Inferior parietal cortex (tissue), 1 donor: ENCODE measurements around the gene CNTN5.

Experiments
- DNase-seq: peaks from one replicate; pipeline ENCODE4 v3.0.0-alpha.2; 2016; ENCODE audit errors: extremely low spot score

Gene CNTN5

DNA sequence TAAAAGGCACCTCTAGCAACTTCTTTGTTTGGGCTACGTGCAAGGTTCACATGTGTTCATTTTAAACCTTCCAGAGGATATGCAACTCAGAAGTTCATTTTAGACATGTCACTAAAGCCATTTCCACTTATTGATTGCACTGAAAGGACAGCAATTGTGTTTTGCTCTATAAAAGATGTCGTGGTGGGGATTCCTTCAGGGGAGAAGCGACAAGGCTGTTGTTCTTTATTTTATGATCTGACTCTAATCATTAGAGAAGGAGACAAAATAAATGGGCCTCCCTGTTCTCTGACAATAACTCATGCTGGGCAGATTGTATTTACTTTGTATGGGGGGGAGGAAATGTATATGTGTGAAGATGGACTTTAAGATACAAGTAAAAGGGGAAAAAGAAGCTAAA, 1296.2 kb downstream of the CNTN5 start:
- no peak for DNase-seq

DNA sequence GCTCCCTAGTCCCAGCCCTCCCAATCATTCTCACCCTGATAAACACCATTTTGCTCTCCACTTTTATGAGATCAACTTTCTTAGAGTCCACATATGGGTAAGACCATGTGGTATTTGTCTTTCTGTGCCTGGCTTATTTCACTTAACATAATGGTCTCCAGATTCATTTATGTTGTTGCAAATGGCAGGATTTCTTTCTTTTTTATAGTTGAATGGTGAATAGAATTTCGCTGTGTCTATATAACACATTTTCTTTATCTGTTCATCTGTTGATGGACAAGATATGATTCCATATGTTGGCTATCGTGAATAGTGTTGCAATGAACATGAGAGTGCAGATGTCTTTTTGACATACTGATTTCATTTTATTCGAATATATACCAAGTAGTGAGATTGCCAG, 1298.9 kb downstream of the CNTN5 start:
- no peak for DNase-seq

DNA sequence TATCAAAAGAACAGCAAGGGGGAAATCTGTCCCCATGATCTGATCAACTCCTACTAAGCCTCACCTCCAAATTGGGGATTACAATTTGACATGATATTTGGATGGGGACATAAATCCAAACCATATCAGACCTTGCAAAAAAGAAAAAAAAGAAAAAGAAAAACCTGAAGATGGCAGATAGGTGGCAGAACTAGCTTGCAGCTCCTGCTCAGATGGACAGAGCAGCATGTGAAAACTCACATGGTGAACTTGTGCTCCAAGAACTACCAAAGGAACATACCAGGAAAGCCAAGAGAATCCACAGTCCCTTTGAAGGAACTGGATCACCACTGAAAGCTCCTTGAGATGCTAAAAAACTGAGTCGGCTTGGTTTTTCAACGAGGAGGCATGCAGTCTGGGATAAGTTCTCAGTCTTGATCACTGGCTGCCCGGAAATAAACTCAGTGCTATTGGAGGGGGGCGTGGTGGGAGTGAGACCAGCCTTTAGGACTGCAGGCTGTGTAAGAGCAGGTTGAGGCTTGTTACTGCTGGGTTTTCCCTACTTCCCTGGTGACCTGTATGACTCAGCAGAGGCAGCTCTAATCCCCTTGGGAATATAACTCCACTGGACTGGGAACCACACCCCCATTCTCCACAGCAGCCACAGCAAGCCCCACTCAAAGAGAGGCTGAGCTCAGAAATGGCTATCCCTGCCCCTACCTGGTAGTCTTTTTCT, 1308.0 kb downstream of the CNTN5 start:
- DNase-seq = no peak

- DNase-seq = no peak
Measured at GRCh38 chr11:100329352-100329751, 1308.6 kb downstream of the CNTN5 start.

- DNase-seq = no peak
Measured at GRCh38 chr11:100336873-100337272, 1316.1 kb downstream of the CNTN5 start.

GRCh38 chr11:100338144-100338840, 1317.5 kb downstream of the CNTN5 start:
- no peak for DNase-seq

- DNase-seq = no peak
Measured at GRCh38 chr11:100340466-100341319, 1319.9 kb downstream of the CNTN5 start.

DNA sequence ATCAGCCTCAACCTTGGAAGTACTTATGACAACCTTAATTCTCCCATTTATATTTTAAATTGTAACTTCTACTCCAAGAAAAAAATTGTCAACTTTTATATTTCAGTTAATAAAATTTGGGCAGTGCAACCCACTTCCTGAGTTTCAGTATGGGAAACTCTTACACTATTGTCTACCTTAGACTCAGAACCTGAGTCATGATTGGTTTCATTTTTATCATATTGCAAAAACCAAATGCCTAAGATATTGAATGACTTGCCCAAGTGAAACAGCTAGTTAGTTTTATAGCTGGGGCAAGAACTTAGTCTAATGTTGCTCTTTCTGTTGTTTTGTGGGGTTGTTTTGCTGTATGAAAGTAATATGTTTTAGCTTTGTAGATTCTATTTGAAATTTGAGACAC, 1332.3 kb downstream of the CNTN5 start:
- no peak for DNase-seq

- no peak for DNase-seq
Measured at GRCh38 chr11:100354736-100355135, 1334.0 kb downstream of the CNTN5 start.

- DNase-seq = no peak
Measured at GRCh38 chr11:100356035-100356434, 1335.3 kb downstream of the CNTN5 start.

- no peak for DNase-seq
Measured at GRCh38 chr11:100359281-100359680, 1338.5 kb downstream of the CNTN5 start.

DNA sequence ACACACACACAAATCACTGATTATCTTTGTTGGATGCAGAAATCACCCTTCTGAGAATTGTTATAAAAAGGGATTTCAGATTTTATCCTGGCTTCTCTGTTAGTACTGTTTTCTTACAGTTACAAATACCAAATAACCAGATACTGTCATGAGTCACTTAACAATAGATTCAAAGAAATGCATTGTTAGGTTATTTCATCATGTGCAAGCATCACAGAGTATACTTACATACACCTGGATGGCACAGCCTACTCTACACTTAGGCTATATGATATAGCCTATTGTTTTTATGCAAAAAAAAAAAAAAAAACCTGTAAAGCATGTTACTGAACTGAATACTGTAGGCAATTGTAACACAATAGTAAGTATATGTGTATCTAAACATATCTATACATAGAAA, 1347.1 kb downstream of the CNTN5 start:
- DNase-seq = no peak

DNA sequence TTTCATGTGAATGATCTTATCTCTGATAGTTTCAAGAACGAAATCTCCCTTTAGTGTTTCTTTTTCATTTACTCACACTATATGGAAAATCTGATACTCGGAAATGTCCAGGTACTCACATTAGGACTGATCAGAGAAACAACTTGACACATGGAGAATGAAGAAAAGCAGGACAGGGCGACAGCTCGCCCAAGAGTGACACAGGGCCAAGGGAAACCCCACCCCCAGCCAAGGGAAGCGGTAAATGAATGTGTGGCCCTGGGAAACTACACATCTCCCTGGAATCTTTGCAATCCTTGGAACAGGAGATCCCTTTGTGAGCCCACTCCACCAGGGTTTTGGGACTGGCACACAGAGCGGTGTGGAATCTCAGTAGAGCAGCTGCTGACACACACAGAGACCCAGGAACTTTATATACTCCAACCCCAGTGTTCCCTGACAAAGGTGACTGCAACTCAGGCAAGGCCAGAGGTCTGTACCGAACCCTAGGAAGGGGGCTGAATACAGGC, 1362.7 kb downstream of the CNTN5 start:
- DNase-seq = no peak

GRCh38 chr11:100396266-100396665, 1375.5 kb downstream of the CNTN5 start:
- no peak for DNase-seq

GRCh38 chr11:100397401-100397800, 1376.7 kb downstream of the CNTN5 start:
- DNase-seq = no peak

DNA sequence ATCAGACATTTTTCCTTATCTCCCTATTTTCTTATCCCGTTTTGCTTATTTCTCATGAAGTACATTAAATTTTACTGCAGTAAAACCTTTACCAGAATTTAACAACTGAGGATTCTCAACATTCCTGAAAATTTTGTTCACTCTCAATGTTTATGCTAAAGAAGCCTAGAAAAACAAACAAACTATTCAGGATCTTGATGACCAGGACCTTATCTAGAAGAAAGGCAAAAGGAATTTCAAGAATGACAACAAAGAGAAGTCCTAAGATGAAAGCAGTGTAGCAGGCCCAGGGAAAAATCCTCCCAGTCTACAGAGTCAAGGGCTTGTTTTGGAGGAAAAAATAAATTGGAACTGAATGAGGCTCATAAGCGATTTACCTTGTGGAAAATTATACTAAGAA, 1383.1 kb downstream of the CNTN5 start:
- no peak for DNase-seq

DNA sequence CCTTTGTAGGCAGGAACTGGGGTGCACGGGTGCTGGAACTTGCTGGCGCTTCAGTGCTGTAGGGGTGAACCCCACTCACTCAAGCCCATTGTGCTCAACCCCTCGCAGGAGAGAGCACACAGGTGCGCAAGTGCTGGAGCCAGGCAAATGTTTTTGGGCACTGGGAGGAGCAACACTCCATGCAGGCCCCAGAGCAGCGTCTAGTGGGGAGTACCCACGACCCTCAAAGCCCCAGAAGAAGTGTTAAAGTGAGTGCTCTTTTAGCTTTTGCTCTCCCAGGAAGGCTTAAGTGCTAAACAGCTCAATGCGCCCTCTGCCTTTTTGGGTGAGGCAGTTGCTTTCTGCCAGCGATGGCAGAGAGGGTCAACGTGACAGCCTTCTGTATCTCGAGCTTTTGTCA, 1384.2 kb downstream of the CNTN5 start:
- no peak for DNase-seq
